K562 (cell line): ENCODE results near the gene ITPR2. TPM values are rescaled to one million over a fixed set of nuclear protein-coding genes. Genes with fewer than 3 reads are reported as not detected.

Source experiments
- ATAC-seq: fragments of 200-7000 bp; cut with Tn5 transposase; 3 replicates; pipeline ENCODE4 v1.9.1; 2020; ENCODE audit warnings: moderate library complexity
- BruUV-seq: library from RNA; stranded (reverse); fragments of 400-500 nt; replicated peaks from 2 replicates; lab custom pipeline; 2021; lab: Mats Ljungman, UMichigan
- CTCF ChIA-PET: fragments of 300-600 bp; formaldehyde crosslinking; extraction: SDS; loops from one replicate; lab custom pipeline; 2021; ENCODE audit warnings: low intra/inter-chr PET ratio; lab: Yijun Ruan, JAX
- POLR2A ChIA-PET: fragments of 300-600, 350-650 bp; sonication (Branson Sonifier 250); formaldehyde crosslinking; extraction: SDS; loops from one replicate; lab custom pipeline; 2021; ENCODE audit warnings: antibody characterized with exemption, inconsistent platforms; lab: Yijun Ruan, JAX
- DNase-seq, 4 experiments: peaks; one replicate each; pipeline versions ENCODE4 v3.0.0 to v3.0.0-alpha.2; 2011 to 2018; ENCODE audit warnings: low spot score in 3 of 4, mixed read lengths in 3 of 4; ENCODE audit errors: extremely low read depth in 1 of 4
- FAIRE-seq: peaks from 2 replicates; lab custom pipeline; 2011; peaks lifted over from hg19 to GRCh38; lab: Jason Lieb, UNC
- H2AFZ ChIP-seq: 2 replicates; pipeline ENCODE4 v1.6.0; 2011; ENCODE audit warnings: low read depth, low read length, control low read depth, inconsistent platforms
- H3K27ac ChIP-seq: fragments of 200-600 bp; 3 replicates; pipeline ENCODE4 v1.8.0; 2011; ENCODE audit warnings: low read depth, mild to moderate bottlenecking, control low read depth, inconsistent platforms, low read length, moderate library complexity, mixed read lengths; ENCODE audit errors: extremely low read depth
- H3K27me3 ChIP-seq, 2 experiments: fragments of 300-600 bp in 1 of 2; 2 replicates in 1 of 2; 3 replicates in 1 of 2; pipeline versions ENCODE4 v1.6.0 to v1.8.0; 2011; ENCODE audit warnings: inconsistent platforms in 2 of 2, low read length in 2 of 2, mild to moderate bottlenecking in 1 of 2, mixed read lengths in 1 of 2, moderate library complexity in 1 of 2; ENCODE audit not compliant: control insufficient read depth in 2 of 2, insufficient read depth in 2 of 2
- H3K36me3 ChIP-seq: fragments of 300-600 bp; 3 replicates; pipeline ENCODE4 v1.8.0; 2011; ENCODE audit warnings: mild to moderate bottlenecking, low read length, inconsistent platforms; ENCODE audit not compliant: control insufficient read depth, insufficient read depth
- H3K4me1 ChIP-seq, 2 experiments: fragments of 200-600 bp in 1 of 2; replicated peaks in 1 of 2; 2 replicates in 1 of 2; 3 replicates in 1 of 2; pipeline versions ENCODE4 v1.5.1 to v1.8.0; 2011; ENCODE audit warnings: inconsistent platforms in 2 of 2, low read length in 2 of 2, mild to moderate bottlenecking in 1 of 2, mixed read lengths in 1 of 2, moderate library complexity in 1 of 2; ENCODE audit not compliant: control insufficient read depth in 2 of 2, insufficient read depth in 2 of 2
- H3K4me2 ChIP-seq: 2 replicates; pipeline ENCODE4 v1.6.1; 2011; ENCODE audit warnings: low read length, control low read depth, inconsistent platforms, mixed read lengths; ENCODE audit not compliant: insufficient read depth
- H3K4me3 ChIP-seq: fragments of 200-600 bp; sonication (generic), shearing (Covaris generic); 2 replicates; pipeline ENCODE4 v1.5.1; 2016; ENCODE audit warnings: control low read depth, inconsistent platforms
- H3K79me2 ChIP-seq: fragments of 200-600 bp; 3 replicates; pipeline ENCODE4 v1.8.0; 2011; ENCODE audit warnings: low read length, inconsistent platforms; ENCODE audit not compliant: control insufficient read depth, insufficient read depth
- H3K9ac ChIP-seq, 2 experiments: 2 replicates each; pipeline versions ENCODE4 v1.6.0 to v1.6.1; 2011; ENCODE audit warnings: low read depth in 2 of 2, low read length in 2 of 2, control low read depth in 1 of 2, inconsistent platforms in 1 of 2, mild to moderate bottlenecking in 1 of 2, mixed read lengths in 1 of 2; ENCODE audit not compliant: insufficient read depth in 1 of 2
- H3K9me1 ChIP-seq: one replicate; pipeline ENCODE4 v1.6.0; 2011; ENCODE audit warnings: inconsistent platforms, mild to moderate bottlenecking, low read length, moderate library complexity; ENCODE audit not compliant: control insufficient read depth, insufficient read depth
- H3K9me3 ChIP-seq: replicated peaks from 2 replicates; pipeline ENCODE4 v1.5.1; 2011; ENCODE audit warnings: low read depth, low read length, inconsistent platforms; ENCODE audit not compliant: control insufficient read depth, insufficient read depth
- H4K20me1 ChIP-seq: replicated peaks from 2 replicates; pipeline ENCODE4 v1.6.1; 2011; ENCODE audit warnings: low read length, inconsistent platforms, mixed read lengths; ENCODE audit not compliant: control insufficient read depth, insufficient read depth
- FOXA3 ChIP-seq, 2 experiments: fragments of 450-650 bp in 1 of 2; sonication (generic) in 1 of 2; formaldehyde crosslinking; IDR thresholded peaks in 1 of 2; conservative IDR thresholded peaks in 1 of 2; 2 replicates each; pipeline versions ENCODE4 v1.4.0 to v1.8.0; 2020 to 2022; ENCODE audit warnings: mild to moderate bottlenecking in 2 of 2, missing genetic modification reagents in 1 of 2
- PCBP1 ChIP-seq: fragments of 200-400 bp; formaldehyde crosslinking; IDR thresholded peaks from 2 replicates; pipeline ENCODE4 v1.6.1; 2018; ENCODE audit warnings: mild to moderate bottlenecking, low read depth, low read length; ENCODE audit not compliant: poor library complexity, severe bottlenecking
- SAP30 ChIP-seq: fragments of 200-600 bp; sonication (generic); IDR thresholded peaks from 2 replicates; pipeline ENCODE4 v1.6.1; 2012; ENCODE audit warnings: borderline replicate concordance, low read depth, mild to moderate bottlenecking, moderate library complexity, low read length, control low read depth, inconsistent platforms; ENCODE audit not compliant: insufficient read depth, poor library complexity, severe bottlenecking
- WGBS: fragments of 100-300 bp; shearing (Covaris generic); methylation state at CpG from one replicate; pipeline ENCODE4 v1.1.6; 2016; ENCODE audit warnings: low coverage, mixed read lengths; ENCODE audit not compliant: insufficient coverage; ENCODE audit errors: missing lambda C conversion rate; 5-methylcytosine and 5-hydroxymethylcytosine counted together
- in situ Hi-C: fragments of 300-500 bp; cut with MboI; formaldehyde crosslinking; loops from 4 replicates; pipeline ENCODE4 v1.15.0; 2018; ENCODE audit warnings: inconsistent platforms, mixed read lengths
- intact Hi-C: fragments of 100-400 bp; cut with micrococcal nuclease; formaldehyde crosslinking; loops from 2 replicates; pipeline ENCODE4 v1.14.2; 2022
- polyA plus RNA-seq, 8 experiments: library from polyadenylated mRNA; depleted of rRNA in 4 of 8; stranded (reverse) in 5 of 8; unstranded in 3 of 8; fragments of >200 nt; fragmentation: Nextera tagmentation in 2 of 8; fragmentation: Illumina TruSeq in 1 of 8; extraction: Ambion mirVana in 2 of 8; extraction: Trizol in 1 of 8; gene quantifications; 2 replicates each; pipeline versions ENCODE4 v1.2.1 to v1.2.3, GENCODE V29; 2011 to 2014; ENCODE audit warnings: inconsistent platforms in 1 of 8, missing spikeins in 1 of 8
- total RNA-seq, 7 experiments: library from RNA; depleted of rRNA in 6 of 7; stranded (reverse); fragments of >200 nt in 6 of 7; fragmentation: Illumina TruSeq in 2 of 7; extraction: Trizol in 2 of 7; gene quantifications; 2 replicates each; pipeline versions ENCODE4 v1.2.1 to v1.2.3, GENCODE V29; 2011 to 2021; ENCODE audit warnings: low replicate concordance in 1 of 7

Gene ITPR2
- total and polyA plus RNA-seq, 9 of the 15 experiments (the other 6 are each of a cell fraction or from before 2014, with no cell fraction given): 0.21 to 3.3 (median 0.95) TPM

DNA sequence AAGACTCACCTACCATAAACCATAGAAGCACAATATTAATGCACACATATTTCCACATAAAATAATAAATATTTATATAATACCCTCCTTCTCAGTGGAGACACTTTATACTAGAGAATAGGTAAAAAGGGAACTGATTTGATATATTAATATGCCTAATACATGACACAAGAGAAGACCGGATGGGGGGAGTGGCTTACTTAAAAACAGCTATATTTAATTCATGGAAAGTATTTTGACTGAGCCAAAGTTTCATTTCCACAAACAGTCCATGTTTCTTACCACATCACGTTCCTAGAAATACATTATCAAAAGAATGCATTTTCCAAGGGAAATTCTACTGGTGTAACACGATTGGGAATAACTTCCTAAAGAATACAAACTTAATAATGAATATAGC lies 63.4 kb downstream of the ITPR2 start (continued):
- TF ChIP-seq PCBP1: no peak
- TF ChIP-seq, all 486 proteins: peak for 0

- CTCF ChIA-PET: no interaction called here
- H3K9me1 ChIP-seq: no peaks in the 10 kb centered on the region
- in situ Hi-C loops: no loop called here
- FAIRE-seq (no peak), DNase-seq (no peak), ATAC-seq (no peak)
- no peaks in the 10 kb centered on the region for H3K9me3 ChIP-seq
- H3K79me2 ChIP-seq: no peaks in the 10 kb centered on the region
- WGBS: 0% methylated on average over 1 of the region's 1 CpG
- POLR2A ChIA-PET: interaction anchor here (0.7 kb wide), 1 partner anchor 84 kb away, joined by 3 read pairs; no protein-coding TSS in a partner anchor
- no peak for TF ChIP-seq SAP30
- TF ChIP-seq FOXA3 (CRISPR knock-in tag; conservative IDR thresholded peaks at IDR 0.05 in 1 of 2, IDR thresholded peaks at IDR 0.05 in 1 of 2): peak in 1 of 2 experiments; percentile 31; a peak in 1 of 4 replicates
- no peaks in the 10 kb centered on the region for H3K27me3 ChIP-seq
- no peak overlapping the region for H3K9ac ChIP-seq
- H3K4me2 ChIP-seq: no peak overlapping the region
- H3K4me1 ChIP-seq: no peaks in the 10 kb centered on the region
- no peaks in the 10 kb centered on the region for H4K20me1 ChIP-seq
- no peak overlapping the region for H2AFZ ChIP-seq
- intact Hi-C loops: no loop called here
- H3K4me3 ChIP-seq: no peak overlapping the region
- H3K36me3 ChIP-seq: no peaks in the 10 kb centered on the region
- no peak overlapping the region for H3K27ac ChIP-seq
- BruUV-seq: no TSS peak
These were observed 64.1 kb downstream of the ITPR2 start for GRCh38 chr12:26768611-26769603.
